ENCODE measurements around the gene TMEM30B.

GRCh38 chr14:61287196-61287595, 6.1 kb upstream of the TMEM30B start:
- TF ChIP-seq MAX (IDR thresholded peaks at IDR 0.05) (no peak), FOSL1 (IDR thresholded peaks at IDR 0.05; ENCODE audit: low read depth) (no peak), POLR2AphosphoS5 (IDR thresholded peaks at IDR 0.05; ENCODE audit: low read depth, low read length) (no peak), EGR1 (IDR thresholded peaks at IDR 0.05; ENCODE audit: low read depth) (no peak), YY1 (IDR thresholded peaks at IDR 0.05; ENCODE audit: extremely low read depth, insufficient replicate concordance, low read depth, low read length) (no peak), ZNF274 (IDR thresholded peaks at IDR 0.05; ENCODE audit: low read depth, low read length) (no peak), RAD21 (IDR thresholded peaks at IDR 0.05; ENCODE audit: low read depth) (no peak), POLR2A (IDR thresholded peaks at IDR 0.05; ENCODE audit: borderline replicate concordance, extremely low read depth, insufficient read depth, insufficient read length) (no peak), CTCF (IDR thresholded peaks at IDR 0.05 in 2 of 3, conservative IDR thresholded peaks at IDR 0.05 in 1 of 3; ENCODE audit: borderline replicate concordance in 1 of 3, insufficient read depth in 1 of 3, low read depth in 2 of 3, low read length in 2 of 3) (no peak), EZH2 (IDR thresholded peaks at IDR 0.05) (no peak), EZH2phosphoT487 (IDR thresholded peaks at IDR 0.05; ENCODE audit: borderline replicate concordance) (no peak), JUND (IDR thresholded peaks at IDR 0.05) (no peak), ZFX (IDR thresholded peaks at IDR 0.05) (no peak)

Measured in HCT116 (cell line).